Hematopoietic multipotent progenitor cell (in vitro differentiated cells): ENCODE data around the gene UCK2. TPM values are rescaled to one million over a fixed set of nuclear protein-coding genes. Genes with fewer than 3 reads are reported as not detected.
A peak's percentile ranks its signal among the peaks of the same experiment; 100 is the strongest.

Experiments used
- DNase-seq, 3 donors: peaks; one replicate each; pipeline ENCODE4 v3.0.0-alpha.2; 2011 to 2015; ENCODE audit warnings: low read depth in 2 of 3, low spot score in 2 of 3
- total RNA-seq: library from RNA; depleted of rRNA; stranded (reverse); fragments of >200 nt; gene quantifications from one replicate; pipeline ENCODE4 v1.2.3, GENCODE V29; 2012

UCK2 gene
- total RNA-seq, 1 donor, result 43.9 TPM

- DNase-seq, result peak in 1 of 3 donors; percentile 35
These were observed 26.9 kb downstream of the UCK2 start for GRCh38 chr1:165854101-165854845.

GRCh38 chr1:165855010-165855838, 27.8 kb downstream of the UCK2 start:
- DNase-seq, result no peak

GRCh38 chr1:165856021-165856420, 28.6 kb downstream of the UCK2 start:
- no peak for DNase-seq

DNA sequence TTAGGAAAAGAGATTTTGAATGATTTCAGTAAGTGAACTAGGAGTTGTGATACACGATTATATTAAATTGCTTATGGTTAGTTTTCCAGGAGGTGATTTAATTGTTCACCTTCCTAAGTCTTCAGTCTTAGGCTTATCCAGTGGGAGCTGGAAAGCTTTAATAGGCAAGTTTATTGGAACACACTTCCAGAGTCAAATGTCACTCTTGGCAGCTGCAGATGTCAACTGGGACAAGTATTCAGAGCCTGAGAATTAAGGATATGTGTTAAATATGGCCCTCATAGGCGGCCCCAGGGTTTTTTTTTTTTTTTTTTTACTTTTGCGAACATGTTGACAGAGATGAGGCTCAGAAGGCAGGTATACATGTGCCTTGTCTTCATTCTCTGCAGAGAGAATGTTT, 29.2 kb downstream of the UCK2 start:
- DNase-seq, result no peak

DNA sequence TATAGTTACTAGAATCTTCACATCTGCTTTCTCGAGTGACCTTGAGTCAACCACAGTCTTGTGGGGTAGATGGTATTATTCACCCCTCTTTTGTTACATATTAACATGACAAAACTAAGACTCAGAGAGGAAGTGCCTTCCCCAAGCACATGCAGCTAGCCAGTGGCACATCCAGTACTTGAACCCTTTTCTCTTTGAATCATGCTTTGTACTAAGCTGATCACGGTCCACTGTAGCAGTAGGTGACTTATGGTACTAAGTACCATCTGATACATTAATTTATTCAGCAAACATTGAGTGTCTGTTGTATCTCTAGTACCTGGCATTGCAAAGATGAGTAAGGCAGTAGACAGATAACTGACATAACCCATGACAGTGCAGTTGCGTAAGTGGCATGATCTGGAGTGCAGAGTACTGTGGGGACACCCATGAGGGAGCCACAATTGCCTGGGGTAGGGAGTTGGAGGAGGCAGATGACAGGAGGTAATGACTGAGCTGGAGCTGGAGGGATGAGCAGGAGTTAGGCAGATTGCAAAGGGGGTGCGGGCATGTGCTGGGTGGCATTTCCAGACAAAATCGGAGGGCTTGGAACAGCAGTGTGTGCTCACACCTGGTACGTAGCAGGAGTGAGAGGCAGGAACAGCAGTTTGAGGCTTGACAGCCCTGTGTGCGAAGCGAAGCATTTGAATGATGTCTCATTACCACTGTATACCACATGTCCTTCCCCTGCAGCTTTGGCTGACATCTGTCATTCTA, 29.8 kb downstream of the UCK2 start:
- no peak for DNase-seq

GRCh38 chr1:165858364-165858823, 31.0 kb downstream of the UCK2 start:
- DNase-seq, result no peak

DNA sequence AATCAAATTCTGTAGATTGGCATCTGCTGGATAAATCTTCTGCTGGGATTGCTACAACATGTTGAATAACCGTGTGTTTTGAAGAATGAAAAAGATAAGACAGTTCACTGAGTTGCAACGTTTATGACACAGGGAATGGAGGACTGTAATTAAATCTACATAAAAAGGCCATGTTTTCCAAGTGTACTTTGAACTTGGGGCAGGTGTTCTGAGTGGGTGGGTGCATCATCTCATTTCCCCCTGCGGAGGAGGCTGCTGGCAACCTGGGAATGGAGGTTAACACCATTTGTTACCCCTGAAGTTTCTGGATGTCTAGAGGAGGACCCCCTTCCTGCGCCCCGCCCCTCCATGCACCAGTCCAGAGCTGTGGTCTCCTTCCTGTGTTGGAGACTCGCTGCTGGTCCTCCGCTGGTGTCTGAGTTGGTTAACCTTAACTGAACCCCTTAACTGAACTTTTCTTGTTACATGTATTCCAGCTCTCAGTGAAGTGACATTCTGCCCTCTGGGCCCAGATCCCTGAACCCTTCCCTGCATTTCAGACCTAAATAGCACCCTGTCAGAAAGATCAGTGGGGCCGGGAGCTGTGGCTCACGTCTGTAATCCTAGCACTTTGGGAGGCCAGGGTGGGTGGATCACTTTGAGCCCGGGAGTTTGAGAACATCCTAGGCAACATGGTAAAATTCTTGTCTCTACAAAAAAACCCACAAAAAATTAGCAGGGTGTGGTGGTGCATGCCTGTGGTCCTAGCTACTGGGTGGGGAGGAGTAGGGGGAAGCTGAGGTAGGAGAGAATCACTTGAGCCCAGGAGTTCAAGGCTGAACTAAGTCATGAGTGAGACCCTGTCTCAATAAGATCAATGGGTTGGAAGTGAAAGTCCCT, 31.8 kb downstream of the UCK2 start:
- no peak for DNase-seq

DNA sequence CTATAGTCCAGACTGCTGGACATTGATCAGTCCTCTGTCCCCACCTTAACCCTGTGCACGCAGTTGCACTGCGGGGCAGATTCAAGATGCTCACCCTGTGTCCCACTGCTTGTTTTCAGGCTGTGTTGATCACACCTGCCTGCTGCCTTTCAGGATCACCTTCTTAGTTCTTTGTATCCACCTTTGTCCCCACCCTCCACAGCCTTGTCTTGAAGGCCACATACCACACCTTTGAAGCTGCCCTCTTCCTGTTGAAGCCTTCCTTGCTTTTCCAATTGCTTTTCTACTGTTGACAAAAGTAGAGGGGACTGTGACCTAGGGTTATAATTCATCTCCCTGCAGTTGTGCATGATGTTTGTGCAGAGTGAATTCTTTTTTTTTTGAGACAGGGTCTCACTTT, 32.7 kb downstream of the UCK2 start:
- no peak for DNase-seq

- DNase-seq, result no peak
These were observed 34.5 kb downstream of the UCK2 start for GRCh38 chr1:165861911-165862310.

DNA sequence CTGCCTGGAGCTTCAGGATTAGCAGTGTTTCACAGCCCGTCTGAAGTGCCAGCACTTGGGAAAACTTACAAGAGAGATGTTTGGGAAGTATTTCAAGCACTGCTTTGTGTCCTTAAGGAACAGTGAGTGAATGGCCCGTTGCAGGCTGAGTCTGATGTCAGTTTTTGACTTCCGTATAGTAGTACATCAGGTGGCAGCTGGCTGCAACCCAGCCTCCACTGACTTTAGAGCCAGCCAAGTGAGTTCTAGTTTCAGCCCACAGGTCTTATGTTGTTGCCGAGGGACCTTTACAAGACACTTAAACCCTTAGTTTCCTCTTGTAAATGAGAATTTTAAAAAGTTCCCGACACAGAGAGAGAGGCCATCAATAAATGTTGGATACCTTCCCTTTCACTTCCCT, 35.0 kb downstream of the UCK2 start:
- no peak for DNase-seq

- DNase-seq, result no peak
These were observed 35.9 kb downstream of the UCK2 start for GRCh38 chr1:165863346-165863745.

- DNase-seq, result no peak
These were observed 38.4 kb downstream of the UCK2 start for GRCh38 chr1:165865633-165866340.

- DNase-seq, result no peak
These were observed 41.9 kb downstream of the UCK2 start for GRCh38 chr1:165869343-165869742.

GRCh38 chr1:165871311-165872067, 44.1 kb downstream of the UCK2 start:
- peak; percentile 3 to 86 (median 79) for DNase-seq

DNA sequence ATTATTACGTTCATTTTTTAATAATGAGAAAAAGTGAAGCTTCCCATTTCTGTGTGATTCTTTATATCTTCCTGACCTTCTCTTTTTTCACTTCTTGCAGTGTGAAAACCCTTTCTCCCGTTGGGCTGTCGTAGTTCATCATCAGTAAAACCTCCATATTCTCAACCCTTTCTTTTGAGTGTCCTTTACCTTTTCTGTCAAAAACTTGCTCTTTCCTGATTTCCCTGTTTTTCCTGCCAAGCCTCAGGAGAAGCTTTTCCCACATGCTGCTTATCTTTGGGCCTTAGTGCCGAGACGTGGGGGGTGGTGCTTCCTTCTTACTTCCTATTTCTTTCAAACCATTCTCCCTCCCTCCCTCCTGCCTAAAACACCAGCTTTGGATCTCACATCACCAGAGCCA, 46.1 kb downstream of the UCK2 start:
- DNase-seq, result no peak

GRCh38 chr1:165874643-165875042, 47.2 kb downstream of the UCK2 start:
- DNase-seq, result no peak

DNA sequence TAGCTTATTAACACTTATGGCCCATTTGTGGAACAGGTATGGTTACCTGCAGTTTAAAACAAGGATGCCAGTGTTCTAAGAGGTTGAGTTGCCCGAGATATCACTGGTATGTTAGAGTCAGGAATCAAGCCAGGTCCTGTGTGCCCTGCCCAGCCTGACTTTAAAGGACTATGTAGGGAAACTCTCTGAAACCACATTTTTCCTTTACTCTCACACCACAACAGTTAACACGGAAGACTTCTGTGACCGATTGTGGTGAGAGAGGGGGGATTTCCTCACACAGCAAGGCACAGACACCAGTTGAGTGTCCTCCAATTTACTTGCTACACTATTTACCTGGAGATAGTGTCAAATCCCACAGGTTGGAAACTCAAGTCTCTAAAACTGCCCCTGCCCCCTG, 47.8 kb downstream of the UCK2 start:
- DNase-seq, result peak in 2 of 3 donors; percentile 57 to 71

DNA sequence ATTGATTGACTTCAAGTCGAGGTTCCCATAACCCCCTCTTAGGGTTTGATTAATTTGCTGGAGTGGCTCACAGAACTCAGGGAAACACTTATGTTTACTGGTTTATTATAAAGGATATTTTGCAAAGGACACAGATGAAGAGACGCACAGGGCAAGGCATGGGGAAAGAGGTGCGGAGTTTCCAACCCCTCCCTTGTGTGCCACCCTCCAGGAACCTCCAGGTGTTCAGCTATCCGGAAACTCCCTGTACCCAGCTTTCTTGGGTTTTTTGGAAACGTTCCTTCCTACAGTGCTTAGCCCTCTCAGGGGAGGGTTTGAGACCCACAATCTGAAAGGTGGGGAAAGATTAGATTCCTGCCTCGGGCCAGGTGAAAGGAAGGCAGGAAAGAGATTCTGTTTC, 48.2 kb downstream of the UCK2 start:
- DNase-seq, result no peak

- peak in 1 of 3 donors; percentile 45 for DNase-seq
These were observed 48.7 kb downstream of the UCK2 start for GRCh38 chr1:165876121-165876520.
